HG02798 (cell line): Measurements from ENCODE around the gene POMZP3.
"Not testable (repeated sequence)": the region's sequence is repeated elsewhere in the genome, so short reads cannot be mapped to it uniquely, and the experiment has no call there.

ENCODE experiments used
- ATAC-seq: cut with Tn5 transposase; IDR thresholded peaks from one replicate; pipeline ENCODE4 v1.9.1; 2021; ENCODE audit warnings: mild to moderate bottlenecking; ENCODE audit not compliant: unreplicated experiment, poor library complexity

Gene POMZP3

DNA sequence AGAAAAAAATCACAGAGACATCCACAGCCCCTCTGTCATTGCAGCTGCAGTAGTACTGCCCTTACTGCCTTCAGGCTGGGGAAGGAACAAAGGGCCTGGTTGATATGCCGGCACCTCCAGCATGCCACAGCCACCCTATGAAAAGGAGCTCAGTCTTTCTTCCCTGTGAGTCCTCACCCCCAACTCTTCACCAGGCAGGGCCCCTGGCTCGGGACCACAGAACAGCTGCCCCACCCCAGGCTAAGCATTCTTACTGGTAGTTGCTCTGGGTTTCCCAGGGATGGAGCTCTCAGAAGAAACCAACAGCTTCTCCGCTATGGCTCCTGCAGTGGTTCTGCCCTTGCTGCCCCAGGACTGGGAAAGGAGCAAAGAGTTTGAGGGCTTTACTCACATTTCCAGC lies 36.0 kb downstream of the POMZP3 start:
- ATAC-seq = not testable (repeated sequence)

- ATAC-seq = not testable (repeated sequence)
These were observed 38.5 kb downstream of the POMZP3 start for GRCh38 chr7:76588586-76588985.

DNA sequence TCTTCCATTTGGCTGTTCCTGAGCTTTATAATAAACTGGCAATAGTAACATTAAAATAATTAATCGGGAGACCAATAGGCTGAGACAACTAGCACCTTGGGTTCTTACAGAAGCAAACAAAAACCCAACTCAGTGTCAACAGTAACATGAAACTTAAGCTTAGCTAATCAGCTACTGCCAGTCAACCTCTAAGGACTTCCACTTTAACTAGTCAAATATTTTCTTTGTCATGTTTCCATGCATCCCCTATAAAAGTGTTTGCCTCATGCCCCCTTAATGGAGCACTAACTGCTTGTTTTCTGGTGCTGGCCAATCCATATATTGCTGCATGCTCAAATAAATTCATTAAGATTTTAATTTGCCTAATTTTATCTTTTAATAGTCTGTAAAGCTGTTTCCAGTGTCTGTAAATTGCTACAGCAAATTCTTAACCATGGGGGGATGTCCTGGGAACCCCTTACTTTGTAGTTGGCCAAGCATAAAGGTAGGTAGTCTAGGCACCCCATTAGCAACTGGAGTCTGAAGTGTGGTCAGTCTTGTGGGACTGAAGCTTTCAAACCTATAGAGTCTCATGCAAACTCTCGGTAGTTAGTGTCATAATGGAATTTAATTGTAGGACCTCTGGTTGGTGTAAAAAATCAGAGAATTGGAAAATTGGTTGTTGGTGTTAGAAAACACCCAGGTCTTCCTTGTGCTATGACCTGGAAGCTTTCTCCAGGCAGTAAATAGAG lies 40.3 kb downstream of the POMZP3 start:
- ATAC-seq = not testable (repeated sequence)

- ATAC-seq = not testable (repeated sequence)
These were observed 43.3 kb downstream of the POMZP3 start for GRCh38 chr7:76583636-76584281.

- not testable (repeated sequence) for ATAC-seq
These were observed 44.0 kb downstream of the POMZP3 start for GRCh38 chr7:76582848-76583631.

DNA sequence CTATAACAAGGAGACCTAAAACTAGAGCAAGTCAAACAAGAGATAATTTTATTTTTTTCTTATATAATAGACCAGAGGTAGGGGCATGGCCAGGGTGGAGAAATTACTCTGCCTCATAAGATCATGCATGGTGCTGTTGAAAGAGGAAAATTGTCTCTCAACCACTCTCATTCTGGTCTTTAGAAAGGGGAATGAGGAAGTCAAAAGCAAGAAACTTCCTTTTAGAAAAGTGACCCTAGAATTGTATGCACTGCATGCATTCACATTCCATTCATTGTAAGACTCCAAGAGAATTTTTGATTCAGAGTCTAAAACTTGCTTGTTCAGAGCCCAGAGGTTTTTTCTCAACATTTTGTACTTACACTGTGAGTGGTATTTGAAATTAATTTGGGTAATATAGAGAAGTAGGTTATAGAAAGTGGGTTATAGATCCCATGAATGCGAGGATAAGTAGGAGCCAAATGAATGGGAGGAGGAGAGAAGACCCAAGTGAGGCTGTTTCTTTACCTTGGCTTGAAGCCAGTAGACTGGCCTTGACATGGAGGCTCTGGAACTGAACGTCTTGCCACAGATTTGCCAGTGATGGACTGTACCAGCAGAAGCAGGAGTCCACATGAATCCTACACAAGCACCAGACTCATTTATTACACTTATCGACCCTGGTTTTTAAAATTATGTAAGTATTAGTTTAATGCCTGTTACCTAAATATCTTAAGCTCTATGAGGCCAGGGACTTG lies 51.0 kb downstream of the POMZP3 start:
- not testable (repeated sequence) for ATAC-seq

- not testable (repeated sequence) for ATAC-seq
These were observed 51.6 kb downstream of the POMZP3 start for GRCh38 chr7:76575431-76575830.

DNA sequence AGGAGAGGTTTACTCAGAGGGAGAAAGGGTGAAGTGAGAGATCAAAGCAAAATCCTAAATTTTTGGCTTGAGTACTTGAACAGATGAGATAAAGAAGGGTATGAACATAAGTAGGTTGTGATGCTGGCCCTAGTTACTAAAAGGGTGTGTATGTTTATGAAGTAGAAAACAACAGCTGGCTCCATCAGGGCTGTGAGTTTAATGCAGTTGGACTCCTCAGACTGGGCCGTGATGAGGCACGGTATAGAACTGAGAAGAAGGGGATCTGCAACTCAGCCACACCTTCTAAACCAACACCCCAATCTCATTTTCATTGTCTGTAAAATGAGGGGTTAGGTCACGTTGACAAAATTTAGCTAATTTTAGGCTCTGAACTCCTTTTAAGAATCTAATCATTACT lies 54.8 kb downstream of the POMZP3 start:
- ATAC-seq = not testable (repeated sequence)

GRCh38 chr7:76570324-76570775 lies 56.7 kb downstream of the POMZP3 start:
- not testable (repeated sequence) for ATAC-seq

DNA sequence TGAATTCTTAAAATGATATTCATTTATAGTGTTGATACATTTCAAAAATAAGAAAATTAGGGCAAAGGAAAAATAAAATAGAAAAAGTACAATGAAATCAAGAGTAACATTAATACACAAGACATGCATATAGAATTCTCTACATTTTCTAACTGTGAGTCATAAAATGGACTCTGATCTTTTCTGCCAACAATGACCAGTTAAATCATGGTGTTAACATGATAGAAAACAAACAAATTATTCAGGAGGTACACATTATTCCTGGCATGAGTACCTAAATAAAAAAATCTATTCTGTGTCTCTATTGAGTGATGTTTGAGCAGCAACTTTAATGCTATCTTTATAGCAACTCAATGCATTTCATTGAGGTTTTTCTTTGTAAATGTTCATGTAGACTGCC lies 58.3 kb downstream of the POMZP3 start:
- not testable (repeated sequence) for ATAC-seq

- ATAC-seq = not testable (repeated sequence)
These were observed 59.3 kb downstream of the POMZP3 start for GRCh38 chr7:76567753-76568152.

GRCh38 chr7:76567311-76567710 lies 59.8 kb downstream of the POMZP3 start:
- ATAC-seq = not testable (repeated sequence)

DNA sequence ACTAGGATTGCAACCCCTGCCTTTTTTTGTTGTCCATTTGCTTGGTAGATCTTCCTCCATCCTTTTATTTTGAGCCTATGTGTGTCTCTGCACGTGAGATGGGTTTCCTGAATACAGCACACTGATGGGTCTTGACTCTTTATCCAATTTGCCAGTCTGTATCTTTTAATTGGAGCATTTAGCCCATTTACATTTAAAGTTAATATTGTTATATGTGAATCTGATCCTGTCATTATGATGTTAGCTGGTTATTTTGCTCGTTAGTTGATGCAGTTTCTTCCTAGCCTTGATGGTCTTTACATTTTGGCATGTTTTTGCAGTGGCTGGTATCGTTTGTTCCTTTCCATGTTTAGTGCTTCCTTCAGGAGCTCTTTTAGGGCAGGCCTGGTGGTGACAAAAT lies 62.1 kb downstream of the POMZP3 start:
- ATAC-seq = not testable (repeated sequence)

GRCh38 chr7:76561342-76561741 lies 65.7 kb downstream of the POMZP3 start:
- not testable (repeated sequence) for ATAC-seq

- not testable (repeated sequence) for ATAC-seq
These were observed 66.9 kb downstream of the POMZP3 start for GRCh38 chr7:76560157-76560556.
